Activated T-helper 1 cell treated with anti-CD3 and anti-CD28 coated beads, Interleukin-2, amount 50 U/mL, for 16 hours (primary cell): ENCODE measurements around the gene RSF1.
"Not testable (repeated sequence)": the region's sequence is repeated elsewhere in the genome, so short reads cannot be mapped to it uniquely, and the experiment has no call there.

Source experiments
- DNase-seq, 2 donors: peaks; one replicate each; pipeline ENCODE4 v3.0.0-alpha.2; 2020; ENCODE audit warnings: low read depth in 1 of 2, low spot score in 1 of 2

RSF1 gene

GRCh38 chr11:77820565-77821348 lies at the start of gene RSF1, which contains the start of gene AAMDC:
Gene RSF1 (minus strand): TSS chr11:77820722. CDS start chr11:77820714, 8 bp downstream.
Gene AAMDC (plus strand): TSS chr11:77821144. CDS start chr11:77842497, 21,353 bp downstream.
- DNase-seq = peak; percentile 94

GRCh38 chr11:77868744-77869143 lies 48.2 kb upstream of the RSF1 start:
- no peak for DNase-seq

- no peak for DNase-seq
Observed at GRCh38 chr11:77866336-77866735, 45.8 kb upstream of the RSF1 start.

GRCh38 chr11:77865805-77866204 lies 45.3 kb upstream of the RSF1 start:
- no peak for DNase-seq

- DNase-seq = not testable (repeated sequence)
Observed at GRCh38 chr11:77861444-77861843, 40.9 kb upstream of the RSF1 start.

GRCh38 chr11:77857906-77858457 lies 37.5 kb upstream of the RSF1 start:
- DNase-seq = not testable (repeated sequence)

GRCh38 chr11:77854838-77855237 lies 34.3 kb upstream of the RSF1 start:
- no peak for DNase-seq

GRCh38 chr11:77851503-77851902 lies 31.0 kb upstream of the RSF1 start:
- DNase-seq = no peak

GRCh38 chr11:77843700-77844099 lies 23.2 kb upstream of the RSF1 start:
- not testable (repeated sequence) for DNase-seq

- no peak for DNase-seq
Observed at GRCh38 chr11:77842441-77843121, 22.1 kb upstream of the RSF1 start.

GRCh38 chr11:77833302-77833701 lies 12.8 kb upstream of the RSF1 start:
- no peak for DNase-seq

GRCh38 chr11:77828926-77829325 lies 8.4 kb upstream of the RSF1 start:
- DNase-seq = no peak

- no peak for DNase-seq
Observed at GRCh38 chr11:77823775-77824174, 3.3 kb upstream of the RSF1 start.

- not testable (repeated sequence) for DNase-seq
Observed at GRCh38 chr11:77822126-77822525, 1.6 kb upstream of the RSF1 start.

- peak in 1 of 2 donors; percentile 1 for DNase-seq
Observed at GRCh38 chr11:77821349-77821851, 878 bp upstream of the RSF1 start.

GRCh38 chr11:77819921-77820564 lies 479 bp downstream of the RSF1 start:
- peak in 1 of 2 donors; percentile 20 for DNase-seq

- peak; percentile 59 to 75 for DNase-seq
Observed at GRCh38 chr11:77819411-77819920, 1.1 kb downstream of the RSF1 start.

GRCh38 chr11:77815459-77815858 lies 5.1 kb downstream of the RSF1 start:
- no peak for DNase-seq

- no peak for DNase-seq
Observed at GRCh38 chr11:77814848-77815247, 5.7 kb downstream of the RSF1 start.

- no peak for DNase-seq
Observed at GRCh38 chr11:77813256-77813655, 7.3 kb downstream of the RSF1 start.

GRCh38 chr11:77806993-77807392 lies 13.5 kb downstream of the RSF1 start:
- DNase-seq = no peak
